Vagina (tissue), 2 donors: ENCODE measurements around the gene FHDC1.

ENCODE experiments used
- CTCF ChIP-seq, 3 experiments: fragments of 450-650 bp in 2 of 3; fragments of 200-600 bp in 1 of 3; sonication (generic) in 1 of 3; IDR thresholded peaks; one replicate each; pipeline ENCODE4 v1.5.1; 2017 to 2019; ENCODE audit warnings: antibody characterized with exemption in 3 of 3, mild to moderate bottlenecking in 2 of 3, moderate library complexity in 2 of 3
- POLR2A ChIP-seq, 2 donors: fragments of 450-650 bp; IDR thresholded peaks; one replicate each; pipeline ENCODE4 v1.6.1; 2017; ENCODE audit warnings: antibody characterized with exemption in 2 of 2, mild to moderate bottlenecking in 2 of 2, moderate library complexity in 2 of 2
- POLR2AphosphoS5 ChIP-seq, 2 donors: sonication (generic); formaldehyde crosslinking; IDR thresholded peaks; one replicate each; pipeline ENCODE4 v1.9.0; 2017; ENCODE audit warnings: antibody characterized with exemption in 2 of 2, mild to moderate bottlenecking in 2 of 2, low read depth in 1 of 2; ENCODE audit not compliant: insufficient read depth in 1 of 2

GRCh38 chr4:152972821-152973628 lies 36.9 kb downstream of the FHDC1 start:
- TF ChIP-seq CTCF (IDR thresholded peaks at IDR 0.05), result no peak
- TF ChIP-seq POLR2A (IDR thresholded peaks at IDR 0.05), result no peak
- TF ChIP-seq POLR2AphosphoS5 (IDR thresholded peaks at IDR 0.05; ENCODE audit: insufficient read depth in 1 of 2, low read depth in 1 of 2), result no peak
